Neural crest cell (in vitro differentiated cells): ENCODE data around the gene ZBTB24. TPM values are rescaled to one million over a fixed set of nuclear protein-coding genes. Genes with fewer than 3 reads are reported as not detected.

ENCODE experiments used
- DNase-seq: peaks from one replicate; pipeline ENCODE4 v3.0.0; 2021; ENCODE audit warnings: low read depth, mixed read lengths, low spot score
- H3K27ac Mint-ChIP-seq: one replicate; pipeline ENCODE4 v1.8.0; 2021; ENCODE audit warnings: mild to moderate bottlenecking, mixed read lengths; ENCODE audit not compliant: unreplicated experiment
- H3K27me3 Mint-ChIP-seq: 2 replicates; pipeline ENCODE4 v1.8.0; 2021; ENCODE audit warnings: low read depth, mild to moderate bottlenecking, mixed read lengths
- H3K36me3 Mint-ChIP-seq: 2 replicates; pipeline ENCODE4 v1.8.0; 2021; ENCODE audit warnings: low read depth, mild to moderate bottlenecking, mixed read lengths
- H3K4me1 Mint-ChIP-seq: 2 replicates; pipeline ENCODE4 v1.8.0; 2021; ENCODE audit warnings: mixed read lengths
- H3K4me3 Mint-ChIP-seq: one replicate; pipeline ENCODE4 v1.8.0; 2021; ENCODE audit warnings: mild to moderate bottlenecking, mixed read lengths
- H3K9me3 Mint-ChIP-seq: 2 replicates; pipeline ENCODE4 v1.8.0; 2021; ENCODE audit warnings: mixed read lengths
- total RNA-seq: library from RNA; stranded (reverse); gene quantifications from 2 replicates; pipeline ENCODE4 v1.2.1, GENCODE V29; 2021
- TF ChIP-seq, protein P1 (sequence below): fragments of 200-600 bp; sonication (generic); conservative IDR thresholded peaks from 2 replicates; pipeline ENCODE4 v1.5.0; 2021; ENCODE audit warnings: antibody characterized with exemption, mild to moderate bottlenecking

ZBTB24 gene
- total RNA-seq, 1 donor from 2014 or later: 10.5 TPM

- peaks cover 31% of the 10 kb centered on the region for H3K4me1 Mint-ChIP-seq
- peak; percentile 55 for DNase-seq
- no peaks in the 10 kb centered on the region for H3K36me3 Mint-ChIP-seq
- TF ChIP-seq, protein P1, sequence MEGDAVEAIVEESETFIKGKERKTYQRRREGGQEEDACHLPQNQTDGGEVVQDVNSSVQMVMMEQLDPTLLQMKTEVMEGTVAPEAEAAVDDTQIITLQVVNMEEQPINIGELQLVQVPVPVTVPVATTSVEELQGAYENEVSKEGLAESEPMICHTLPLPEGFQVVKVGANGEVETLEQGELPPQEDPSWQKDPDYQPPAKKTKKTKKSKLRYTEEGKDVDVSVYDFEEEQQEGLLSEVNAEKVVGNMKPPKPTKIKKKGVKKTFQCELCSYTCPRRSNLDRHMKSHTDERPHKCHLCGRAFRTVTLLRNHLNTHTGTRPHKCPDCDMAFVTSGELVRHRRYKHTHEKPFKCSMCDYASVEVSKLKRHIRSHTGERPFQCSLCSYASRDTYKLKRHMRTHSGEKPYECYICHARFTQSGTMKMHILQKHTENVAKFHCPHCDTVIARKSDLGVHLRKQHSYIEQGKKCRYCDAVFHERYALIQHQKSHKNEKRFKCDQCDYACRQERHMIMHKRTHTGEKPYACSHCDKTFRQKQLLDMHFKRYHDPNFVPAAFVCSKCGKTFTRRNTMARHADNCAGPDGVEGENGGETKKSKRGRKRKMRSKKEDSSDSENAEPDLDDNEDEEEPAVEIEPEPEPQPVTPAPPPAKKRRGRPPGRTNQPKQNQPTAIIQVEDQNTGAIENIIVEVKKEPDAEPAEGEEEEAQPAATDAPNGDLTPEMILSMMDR: peak; percentile 38
- H3K9me3 Mint-ChIP-seq: no peaks in the 10 kb centered on the region
- peaks cover 2% of the 10 kb centered on the region for H3K27me3 Mint-ChIP-seq
- peak within 1 kb of the TSS; percentile 98 for H3K27ac Mint-ChIP-seq
- H3K4me3 Mint-ChIP-seq: peak within 1 kb of the TSS; percentile 95
Measured at GRCh38 chr6:109455437-109456110, 27.4 kb downstream of the ZBTB24 start, which contains the start of gene MICAL1. Gene MICAL1, minus strand, starts transcription at chr6:109455772. Its CDS starts 1,576 bp downstream, at chr6:109454196.

- H3K27ac Mint-ChIP-seq: peak overlapping the region; percentile 98
- peak; percentile 46 for DNase-seq
Measured at GRCh38 chr6:109454496-109455436, 28.3 kb downstream of the ZBTB24 start.

DNA sequence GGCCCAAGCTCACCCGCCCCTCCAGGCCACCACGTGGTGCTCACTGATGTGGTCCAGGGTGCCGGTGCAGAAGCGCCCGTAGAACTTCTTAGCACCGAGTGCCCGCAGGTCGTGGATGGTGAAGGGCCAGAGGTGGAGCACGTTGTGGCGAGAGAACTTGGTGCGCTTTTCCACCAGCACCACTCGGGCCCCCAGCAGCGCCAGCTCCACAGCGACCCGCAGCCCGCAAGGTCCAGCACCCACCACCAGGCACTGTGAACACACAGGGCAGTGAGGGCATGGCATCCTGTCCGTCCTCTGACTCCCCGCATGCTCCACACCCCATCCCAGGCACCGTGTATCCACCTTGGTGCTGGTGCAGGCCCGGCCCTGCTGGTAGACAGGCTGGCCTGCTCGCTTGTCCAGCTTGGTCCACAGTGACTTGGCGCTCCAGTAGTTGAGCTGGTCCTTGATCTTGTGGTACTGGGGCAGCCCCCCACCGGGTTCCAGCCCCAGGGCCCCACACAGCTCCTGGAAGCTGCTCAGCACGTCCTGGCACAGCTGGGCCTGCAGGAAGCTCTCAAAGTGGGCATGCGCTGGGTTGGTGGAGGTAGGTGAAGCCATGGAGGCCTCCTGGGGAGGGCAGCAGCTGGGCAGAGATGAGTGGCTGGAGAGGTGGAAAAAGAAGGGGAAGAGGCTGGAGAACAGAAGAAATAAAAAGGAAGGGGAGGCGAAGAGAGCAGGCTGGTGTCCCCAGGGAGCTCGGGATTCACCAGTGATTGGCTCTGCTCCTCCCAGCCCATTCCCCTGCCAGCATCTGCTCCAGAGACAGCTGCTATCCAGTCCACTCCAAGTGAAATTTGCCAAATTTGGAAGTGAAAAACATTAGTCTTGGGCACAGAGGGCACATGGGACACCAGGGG, 29.2 kb downstream of the ZBTB24 start:
- Mint-ChIP-seq H3K27ac (peak overlapping the region; percentile 43), H3K36me3 (no peaks in the 10 kb centered on the region), H3K27me3 (peaks cover 2% of the 10 kb centered on the region), H3K4me1 (peaks cover 27% of the 10 kb centered on the region), H3K9me3 (no peaks in the 10 kb centered on the region), H3K4me3 (peak overlapping the region; percentile 82)
- TF ChIP-seq, protein P1: no peak
- DNase-seq: no peak

More at GRCh38 chr6:109454496-109455436, 28.3 kb downstream of the ZBTB24 start:
- TF ChIP-seq, protein P1: no peak
- H3K9me3 Mint-ChIP-seq: no peaks in the 10 kb centered on the region
- H3K36me3 Mint-ChIP-seq: no peaks in the 10 kb centered on the region
- peak overlapping the region; percentile 95 for H3K4me3 Mint-ChIP-seq
- peaks cover 31% of the 10 kb centered on the region for H3K4me1 Mint-ChIP-seq
- H3K27me3 Mint-ChIP-seq: peaks cover 2% of the 10 kb centered on the region

DNA sequence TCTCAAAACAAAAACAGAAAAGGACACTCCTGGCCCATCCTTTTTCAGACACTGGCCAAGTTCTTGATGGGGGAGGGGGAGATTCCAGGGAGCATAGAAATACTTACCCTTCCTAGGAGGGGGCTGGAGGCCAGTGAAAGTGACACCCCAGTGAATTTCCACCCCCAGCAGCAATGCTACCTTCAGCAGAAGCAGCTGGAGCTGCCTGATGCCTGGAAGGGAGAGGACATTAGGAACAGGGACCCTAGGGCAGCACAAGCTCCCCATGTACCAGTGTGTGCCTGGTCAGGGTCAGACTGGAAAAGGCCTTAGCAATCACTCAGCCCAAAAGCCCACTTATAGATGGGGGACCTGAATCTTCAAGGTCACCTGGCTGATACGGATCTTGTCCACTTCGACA, 29.9 kb downstream of the ZBTB24 start:
- DNase-seq: no peak
- TF ChIP-seq, protein P1: no peak
- no peak overlapping the region for H3K27ac Mint-ChIP-seq
- peak overlapping the region; percentile 71 for H3K4me3 Mint-ChIP-seq
- peaks cover 2% of the 10 kb centered on the region for H3K27me3 Mint-ChIP-seq
- H3K9me3 Mint-ChIP-seq: no peaks in the 10 kb centered on the region
- no peaks in the 10 kb centered on the region for H3K36me3 Mint-ChIP-seq
- peaks cover 25% of the 10 kb centered on the region for H3K4me1 Mint-ChIP-seq

DNA sequence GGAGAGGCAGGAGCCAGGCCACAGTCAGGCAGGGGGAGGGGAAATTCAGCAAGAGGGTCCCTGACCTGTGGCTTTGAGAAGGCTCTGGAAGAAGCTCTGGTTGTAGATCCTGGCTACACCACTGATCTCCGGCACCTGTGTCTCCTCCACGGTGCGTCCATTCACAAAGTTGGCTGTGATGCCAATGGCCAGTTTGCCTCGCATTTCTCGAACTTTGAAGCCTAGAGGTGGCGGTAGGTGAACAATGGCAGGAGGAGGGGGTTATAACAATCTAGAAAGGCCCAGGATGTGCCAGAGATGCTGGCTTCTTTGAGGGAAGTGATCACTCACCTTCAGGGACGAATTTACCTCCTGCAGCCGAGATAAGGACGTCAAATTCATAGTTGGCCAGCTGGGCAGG, 30.8 kb downstream of the ZBTB24 start:
- no peak for DNase-seq
- H3K9me3 Mint-ChIP-seq: no peaks in the 10 kb centered on the region
- H3K4me3 Mint-ChIP-seq: peak overlapping the region; percentile 71
- peak overlapping the region; percentile 75 for H3K27ac Mint-ChIP-seq
- TF ChIP-seq, protein P1: no peak
- H3K36me3 Mint-ChIP-seq: no peaks in the 10 kb centered on the region
- H3K4me1 Mint-ChIP-seq: peaks cover 20% of the 10 kb centered on the region
- H3K27me3 Mint-ChIP-seq: no peaks in the 10 kb centered on the region
